Measurements from ENCODE around the gene ZNF282. TPM values are rescaled to one million over a fixed set of nuclear protein-coding genes. Genes with fewer than 3 reads are reported as not detected.
A peak's percentile ranks its signal among the peaks of the same experiment; 100 is the strongest.

Gene ZNF282
- total RNA-seq, 2 experiments from 2014 or later: 29.3 to 29.7 TPM

DNA sequence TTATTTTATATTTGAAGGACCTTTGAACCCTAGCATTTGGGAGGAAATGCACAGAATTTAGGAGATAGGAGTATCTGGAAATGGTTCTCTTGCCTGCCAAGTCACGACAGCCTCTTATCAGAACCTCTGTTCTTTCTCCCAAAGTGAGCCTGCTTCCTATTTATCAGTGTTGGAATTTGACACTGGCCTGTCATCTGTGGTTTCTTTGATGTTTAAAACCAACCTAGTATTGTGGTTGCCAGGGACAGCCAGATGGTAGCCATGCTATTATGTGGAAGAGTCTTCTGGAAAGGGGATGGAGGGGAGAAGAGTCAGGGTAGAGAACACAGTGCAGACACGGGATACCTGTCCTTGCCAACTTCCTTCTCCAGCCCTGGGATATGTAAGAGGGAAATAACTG lies 21.1 kb downstream of the ZNF282 start:
- intact Hi-C loops (cut with micrococcal nuclease): no loop called here
- H3K9me3 Mint-ChIP-seq: no peaks in the 10 kb centered on the region
- POLR2A ChIA-PET: no interaction called here
- no peak overlapping the region for H3K27ac Mint-ChIP-seq
- CTCF ChIA-PET: no interaction called here
- ATAC-seq (no peak), DNase-seq (no peak)
- H3K4me3 Mint-ChIP-seq: no peak overlapping the region
- H3K27me3 Mint-ChIP-seq: no peaks in the 10 kb centered on the region
- TF ChIP-seq, protein P1, sequence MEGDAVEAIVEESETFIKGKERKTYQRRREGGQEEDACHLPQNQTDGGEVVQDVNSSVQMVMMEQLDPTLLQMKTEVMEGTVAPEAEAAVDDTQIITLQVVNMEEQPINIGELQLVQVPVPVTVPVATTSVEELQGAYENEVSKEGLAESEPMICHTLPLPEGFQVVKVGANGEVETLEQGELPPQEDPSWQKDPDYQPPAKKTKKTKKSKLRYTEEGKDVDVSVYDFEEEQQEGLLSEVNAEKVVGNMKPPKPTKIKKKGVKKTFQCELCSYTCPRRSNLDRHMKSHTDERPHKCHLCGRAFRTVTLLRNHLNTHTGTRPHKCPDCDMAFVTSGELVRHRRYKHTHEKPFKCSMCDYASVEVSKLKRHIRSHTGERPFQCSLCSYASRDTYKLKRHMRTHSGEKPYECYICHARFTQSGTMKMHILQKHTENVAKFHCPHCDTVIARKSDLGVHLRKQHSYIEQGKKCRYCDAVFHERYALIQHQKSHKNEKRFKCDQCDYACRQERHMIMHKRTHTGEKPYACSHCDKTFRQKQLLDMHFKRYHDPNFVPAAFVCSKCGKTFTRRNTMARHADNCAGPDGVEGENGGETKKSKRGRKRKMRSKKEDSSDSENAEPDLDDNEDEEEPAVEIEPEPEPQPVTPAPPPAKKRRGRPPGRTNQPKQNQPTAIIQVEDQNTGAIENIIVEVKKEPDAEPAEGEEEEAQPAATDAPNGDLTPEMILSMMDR (IDR thresholded peaks at IDR 0.05): no peak
- H3K4me1 Mint-ChIP-seq (ENCODE audit: low read depth): no peaks in the 10 kb centered on the region
- H3K36me3 Mint-ChIP-seq (ENCODE audit: low read depth): peaks cover 54% of the 10 kb centered on the region

DNA sequence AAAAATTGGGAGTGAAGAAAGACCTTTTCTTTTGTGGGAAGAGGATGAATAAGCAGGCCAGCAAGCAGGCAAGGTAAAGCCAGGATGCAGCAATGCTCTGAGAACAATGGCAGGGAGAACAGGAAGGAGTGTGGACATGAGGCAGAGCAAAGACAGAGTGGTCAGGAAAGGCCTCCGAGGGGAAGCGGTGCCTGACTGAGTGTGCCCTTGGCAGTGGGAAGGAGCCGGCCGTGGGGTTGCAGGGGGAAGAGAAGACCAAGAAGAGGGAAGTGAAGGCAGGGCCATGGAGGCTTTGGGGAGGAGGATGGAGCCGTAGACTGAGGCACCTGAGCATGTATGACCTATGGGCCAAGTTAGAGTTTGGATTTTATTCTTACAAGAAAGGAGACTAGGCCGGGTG lies 22.2 kb downstream of the ZNF282 start:
- TF ChIP-seq, protein P1 (IDR thresholded peaks at IDR 0.05): no peak
- Mint-ChIP-seq H3K27me3 (no peaks in the 10 kb centered on the region), H3K4me3 (no peak overlapping the region), H3K36me3 (ENCODE audit: low read depth) (peaks cover 55% of the 10 kb centered on the region), H3K9me3 (no peaks in the 10 kb centered on the region), H3K4me1 (ENCODE audit: low read depth) (no peaks in the 10 kb centered on the region), H3K27ac (no peak overlapping the region)
- POLR2A ChIA-PET: no interaction called here
- intact Hi-C loops (cut with micrococcal nuclease): no loop called here
- ATAC-seq (no peak), DNase-seq (no peak)
- CTCF ChIA-PET: no interaction called here

DNA sequence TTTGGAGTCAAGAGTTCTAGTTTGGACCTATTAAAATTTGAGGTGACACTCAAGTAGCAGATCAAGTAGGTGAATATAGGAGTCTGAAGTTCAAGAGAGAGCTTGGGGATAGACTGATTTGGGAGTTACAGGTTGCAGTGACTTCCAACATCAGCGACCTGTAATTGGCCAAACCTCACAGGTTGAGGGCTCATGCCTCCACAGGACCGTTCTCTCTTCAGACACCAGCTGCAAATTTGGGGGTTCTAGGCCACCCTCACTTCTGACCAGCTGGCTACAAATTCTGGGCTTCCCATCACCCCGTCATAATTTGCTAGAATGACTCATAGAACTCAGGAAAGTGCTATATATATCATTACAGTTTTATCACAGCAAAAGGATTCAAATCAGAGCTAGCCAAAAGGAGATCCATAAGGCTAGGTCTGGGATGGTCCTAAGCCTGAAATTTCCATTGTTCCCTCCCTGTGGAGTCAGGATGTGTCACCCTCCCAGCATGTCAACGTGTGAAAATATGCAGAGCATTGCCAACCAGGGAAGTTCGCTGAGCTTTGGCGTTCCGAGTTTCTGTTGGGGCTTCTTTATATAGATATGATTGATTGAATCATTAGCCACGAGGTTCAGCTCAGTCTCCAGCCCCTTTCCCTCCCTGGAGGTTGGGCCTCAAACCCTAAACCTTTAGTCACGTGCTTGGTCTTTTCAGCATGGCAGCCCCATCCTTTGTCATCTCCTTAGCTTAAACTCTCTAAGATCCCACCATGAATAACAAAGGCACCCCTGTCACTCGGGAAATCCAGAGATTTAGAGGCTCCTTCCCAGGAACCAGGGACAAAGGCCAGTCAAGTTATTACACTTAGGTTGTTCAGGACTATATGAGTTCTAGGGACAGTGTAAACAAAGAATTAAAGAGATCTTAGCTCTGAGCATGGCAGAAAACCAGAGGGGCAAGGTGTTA lies 23.4 kb downstream of the ZNF282 start:
- ChIA-PET POLR2A (interaction anchor here (0.8 kb wide), 1 partner anchor 8 kb away, joined by 3 read pairs; no protein-coding TSS in a partner anchor), CTCF (interaction anchor here (0.9 to 1.8 kb wide), 5 partner anchors 9 to 23 kb away, joined by 3 to 5 read pairs (median 4); partner anchors contain the start of gene ZNF282)
- no peaks in the 10 kb centered on the region for H3K27me3 Mint-ChIP-seq
- H3K27ac Mint-ChIP-seq: peak overlapping the region; percentile 25
- intact Hi-C loops (cut with micrococcal nuclease): no loop called here
- no peaks in the 10 kb centered on the region for H3K4me1 Mint-ChIP-seq (ENCODE audit: low read depth)
- H3K9me3 Mint-ChIP-seq: no peaks in the 10 kb centered on the region
- TF ChIP-seq, protein P1 (IDR thresholded peaks at IDR 0.05): no peak
- no peak overlapping the region for H3K4me3 Mint-ChIP-seq
- peaks cover 58% of the 10 kb centered on the region for H3K36me3 Mint-ChIP-seq (ENCODE audit: low read depth)
- ATAC-seq (no peak), DNase-seq (no peak)

DNA sequence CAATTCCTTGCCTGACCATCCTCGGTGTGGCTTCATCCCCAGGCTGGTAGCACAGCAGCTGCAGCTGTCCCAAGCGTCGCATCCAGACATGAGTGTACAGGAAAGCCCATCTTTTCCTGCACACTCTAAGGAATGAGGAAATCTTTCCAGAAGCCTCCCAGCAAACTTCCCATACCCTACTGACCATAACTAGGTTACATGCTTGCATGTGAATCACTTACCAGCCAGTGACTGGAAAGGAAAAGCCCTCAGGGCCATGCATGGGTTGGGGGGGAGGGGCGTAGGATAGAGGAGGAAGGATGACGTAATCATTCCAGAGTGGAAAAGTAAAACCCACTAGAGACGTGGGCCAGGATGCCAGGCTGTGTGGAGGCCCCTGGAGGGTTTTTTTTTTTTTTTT lies 25.2 kb downstream of the ZNF282 start:
- Mint-ChIP-seq H3K27me3 (no peaks in the 10 kb centered on the region), H3K4me1 (ENCODE audit: low read depth) (no peaks in the 10 kb centered on the region), H3K9me3 (no peaks in the 10 kb centered on the region), H3K36me3 (ENCODE audit: low read depth) (peaks cover 54% of the 10 kb centered on the region), H3K27ac (no peak overlapping the region), H3K4me3 (no peak overlapping the region)
- CTCF ChIA-PET: no interaction called here
- TF ChIP-seq, protein P1 (IDR thresholded peaks at IDR 0.05): no peak
- DNase-seq: no peak
- POLR2A ChIA-PET: no interaction called here
- ATAC-seq: no peak
- intact Hi-C loops (cut with micrococcal nuclease): no loop called here

DNA sequence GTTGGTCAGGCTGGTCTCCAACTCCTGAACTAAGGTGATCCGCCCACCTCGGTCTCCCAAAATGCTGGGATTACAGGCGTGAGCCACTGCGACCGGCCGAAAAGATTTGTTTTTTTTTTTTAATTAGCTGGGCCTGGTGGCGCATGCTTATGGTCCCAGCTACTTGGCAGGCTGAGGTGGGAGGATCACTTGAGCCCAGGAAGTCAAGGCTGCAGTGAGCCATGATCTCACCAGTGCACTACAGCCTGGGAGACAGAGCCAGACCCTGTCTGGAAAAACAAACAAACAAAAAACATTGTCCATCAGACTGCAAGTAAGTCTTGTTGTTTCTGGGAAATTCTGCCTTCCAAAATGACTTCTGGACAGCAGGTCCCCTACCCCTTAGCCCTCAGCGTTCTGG lies 27.8 kb downstream of the ZNF282 start:
- CTCF ChIA-PET: interaction anchor here (1.3 kb wide), 1 partner anchor 9 kb away, joined by 4 read pairs; no protein-coding TSS in a partner anchor
- intact Hi-C loops (cut with micrococcal nuclease): no loop called here

More for the DNA sequence above, 27.8 kb downstream of the ZNF282 start:
- H3K4me1 Mint-ChIP-seq (ENCODE audit: low read depth): no peaks in the 10 kb centered on the region
- H3K27me3 Mint-ChIP-seq: no peaks in the 10 kb centered on the region
- no peak overlapping the region for H3K4me3 Mint-ChIP-seq
- ATAC-seq (no peak), DNase-seq (no peak)
- H3K27ac Mint-ChIP-seq: no peak overlapping the region
- H3K36me3 Mint-ChIP-seq (ENCODE audit: low read depth): peaks cover 51% of the 10 kb centered on the region
- H3K9me3 Mint-ChIP-seq: no peaks in the 10 kb centered on the region
- POLR2A ChIA-PET: interaction anchor here (1.3 kb wide), 1 partner anchor 8 kb away, joined by 3 read pairs; no protein-coding TSS in a partner anchor
- TF ChIP-seq, protein P1 (IDR thresholded peaks at IDR 0.05): no peak

All from activated CD8-positive, alpha-beta T cell treated with anti-CD3 and anti-CD28 coated beads for 36 hours (primary cell).